Endothelial cell of umbilical vein (primary cell): ENCODE data around the gene VSX1. TPM values are rescaled to one million over a fixed set of nuclear protein-coding genes. Genes with fewer than 3 reads are reported as not detected.

Source experiments
- BruUV-seq: library from RNA; stranded (reverse); fragments of 400-500 nt; replicated peaks from 2 replicates; lab custom pipeline; 2021; lab: Mats Ljungman, UMichigan
- CTCF ChIA-PET: fragments of 300-600, 350-600 bp; sonication (Branson Sonifier 250); formaldehyde crosslinking; loops from one replicate; lab custom pipeline; 2021; ENCODE audit warnings: antibody characterized with exemption, inconsistent platforms; lab: Charles Lee
- POLR2A ChIA-PET: fragments of 300-600, 350-600 bp; sonication (Branson Sonifier 250); formaldehyde crosslinking; loops from one replicate; lab custom pipeline; 2021; ENCODE audit warnings: antibody characterized with exemption, inconsistent platforms; lab: Charles Lee
- DNase-seq: peaks from one replicate; pipeline ENCODE4 v3.0.0-alpha.2; 2011; ENCODE audit warnings: low read depth, low spot score
- FAIRE-seq: peaks from 2 replicates; lab custom pipeline; 2011; peaks lifted over from hg19 to GRCh38; lab: Jason Lieb, UNC
- H2AFZ ChIP-seq: 2 replicates; pipeline ENCODE4 v1.6.0; 2012; ENCODE audit warnings: low read depth, low read length, control low read depth, inconsistent platforms
- H3K27ac ChIP-seq: 2 replicates; pipeline ENCODE4 v1.5.1; 2011; ENCODE audit warnings: low read depth, mild to moderate bottlenecking, control low read depth, low read length, moderate library complexity; ENCODE audit not compliant: insufficient read depth
- H3K27me3 ChIP-seq, 2 experiments: 2 replicates each; pipeline versions ENCODE4 v1.6.0 to v1.6.1; 2011; ENCODE audit warnings: low read length in 2 of 2, mixed read lengths in 1 of 2; ENCODE audit not compliant: control insufficient read depth in 2 of 2, insufficient read depth in 2 of 2
- H3K36me3 ChIP-seq, 2 experiments: 2 replicates in 1 of 2; 3 replicates in 1 of 2; pipeline ENCODE4 v1.5.1; 2011; ENCODE audit warnings: low read length in 2 of 2, mild to moderate bottlenecking in 1 of 2, moderate library complexity in 1 of 2; ENCODE audit not compliant: control insufficient read depth in 2 of 2, insufficient read depth in 2 of 2; ENCODE audit errors: extremely low read depth in 1 of 2
- H3K4me1 ChIP-seq: 3 replicates; pipeline ENCODE4 v1.5.1; 2011; ENCODE audit warnings: mild to moderate bottlenecking, low read length; ENCODE audit not compliant: control insufficient read depth, insufficient read depth; ENCODE audit errors: extremely low read depth
- H3K4me2 ChIP-seq: 2 replicates; pipeline ENCODE4 v1.6.1; 2011; ENCODE audit warnings: low read length, control low read depth, mixed read lengths; ENCODE audit not compliant: insufficient read depth
- H3K4me3 ChIP-seq, 3 experiments: fragments of 200-600 bp in 1 of 3; sonication (generic), shearing (Covaris generic) in 1 of 3; replicated peaks in 1 of 3; 2 replicates each; pipeline ENCODE4 v1.5.1; 2011 to 2016; ENCODE audit warnings: control low read depth in 3 of 3, low read length in 3 of 3, mild to moderate bottlenecking in 2 of 3, inconsistent platforms in 1 of 3, low read depth in 1 of 3, moderate library complexity in 1 of 3; ENCODE audit not compliant: insufficient read depth in 1 of 3
- H3K79me2 ChIP-seq: 2 replicates; pipeline ENCODE4 v1.6.0; 2012; ENCODE audit warnings: low read length, inconsistent platforms; ENCODE audit not compliant: control insufficient read depth, insufficient read depth
- H3K9ac ChIP-seq: replicated peaks from 2 replicates; pipeline ENCODE3; 2011; ENCODE audit warnings: low read length, control low read depth; ENCODE audit not compliant: insufficient read depth; ENCODE audit errors: extremely low read depth
- H3K9me1 ChIP-seq: replicated peaks from 3 replicates; pipeline ENCODE4 v1.6.0; 2011; ENCODE audit warnings: mild to moderate bottlenecking, low read length; ENCODE audit not compliant: control insufficient read depth, insufficient read depth; ENCODE audit errors: extremely low read depth
- H3K9me3 ChIP-seq: replicated peaks from 2 replicates; pipeline ENCODE4 v1.5.1; 2012; ENCODE audit warnings: low read length, inconsistent platforms; ENCODE audit not compliant: control insufficient read depth, insufficient read depth
- H4K20me1 ChIP-seq: replicated peaks from 2 replicates; pipeline ENCODE3; 2011; ENCODE audit warnings: mild to moderate bottlenecking, low read length; ENCODE audit not compliant: control insufficient read depth, insufficient read depth; ENCODE audit errors: extremely low read depth
- CTCF ChIP-seq, 2 donors: IDR thresholded peaks; 1 replicate in 1 of 2; 2 replicates in 1 of 2; pipeline ENCODE4 v1.5.1; 2011; ENCODE audit warnings: low read length in 2 of 2, mild to moderate bottlenecking in 2 of 2, moderate library complexity in 2 of 2, control low read depth in 1 of 2, inconsistent platforms in 1 of 2, low read depth in 1 of 2; ENCODE audit not compliant: insufficient read depth in 1 of 2; ENCODE audit errors: extremely low read depth in 1 of 2
- EZH2 ChIP-seq: IDR thresholded peaks from 2 replicates; pipeline ENCODE4 v1.6.1; 2012; ENCODE audit warnings: borderline replicate concordance, low read depth, mild to moderate bottlenecking, moderate library complexity, low read length, inconsistent platforms; ENCODE audit not compliant: severe bottlenecking
- FOS ChIP-seq: IDR thresholded peaks from 2 replicates; pipeline ENCODE4 v1.6.1; 2011; ENCODE audit warnings: mild to moderate bottlenecking, low read length, moderate library complexity, borderline replicate concordance; ENCODE audit not compliant: insufficient read depth
- GATA2 ChIP-seq: IDR thresholded peaks from 2 replicates; pipeline ENCODE4 v1.7.0; 2011; ENCODE audit warnings: low read depth, mild to moderate bottlenecking, moderate library complexity, mixed read lengths, low read length; ENCODE audit not compliant: insufficient read length, insufficient read depth
- JUN ChIP-seq: IDR thresholded peaks from 2 replicates; pipeline ENCODE4 v1.6.1; 2011; ENCODE audit warnings: borderline replicate concordance, low read depth; ENCODE audit not compliant: insufficient read length, insufficient read depth
- MAX ChIP-seq: IDR thresholded peaks from 2 replicates; pipeline ENCODE4 v1.6.1; 2011; ENCODE audit not compliant: insufficient read depth, insufficient read length
- MYC ChIP-seq: IDR thresholded peaks from one replicate; pipeline ENCODE4 v1.6.1; 2011; ENCODE audit warnings: mild to moderate bottlenecking, low read depth, low read length
- POLR2A ChIP-seq: IDR thresholded peaks from 2 replicates; pipeline ENCODE4 v1.6.1; 2012; ENCODE audit warnings: low read depth, mild to moderate bottlenecking, control low read depth, low read length
- POLR2AphosphoS5 ChIP-seq: IDR thresholded peaks from 2 replicates; pipeline ENCODE4 v1.6.1; 2012; ENCODE audit warnings: low read depth, mild to moderate bottlenecking, control low read depth, low read length, moderate library complexity; ENCODE audit not compliant: insufficient read depth
- dilution Hi-C: fragments of 300-500 bp; cut with MboI; formaldehyde crosslinking; loops from one replicate; pipeline ENCODE4 v1.15.0; 2019; ENCODE audit warnings: low sequenced_read_pairs; ENCODE audit not compliant: extremely low pct_ligation_motif_present
- intact Hi-C: fragments of 100-400 bp; cut with micrococcal nuclease; formaldehyde crosslinking; loops from one replicate; pipeline ENCODE4 v1.10.0; 2022
- polyA plus RNA-seq, 4 experiments: library from polyadenylated mRNA; depleted of rRNA in 3 of 4; stranded (reverse) in 3 of 4; unstranded in 1 of 4; fragments of >200 nt; gene quantifications; 2 replicates each; pipeline versions ENCODE4 v1.2.1 to v1.2.3, GENCODE V29; 2011 to 2012; ENCODE audit warnings: missing spikeins in 1 of 4
- total RNA-seq: library from RNA; stranded (reverse); gene quantifications from 2 replicates; pipeline ENCODE4 v1.2.3, GENCODE V29; 2021

The VSX1 gene
- total and polyA plus RNA-seq, 2 donors (not counting 3 experiments of a cell fraction or from before 2014, with no cell fraction given) = not detected

DNA sequence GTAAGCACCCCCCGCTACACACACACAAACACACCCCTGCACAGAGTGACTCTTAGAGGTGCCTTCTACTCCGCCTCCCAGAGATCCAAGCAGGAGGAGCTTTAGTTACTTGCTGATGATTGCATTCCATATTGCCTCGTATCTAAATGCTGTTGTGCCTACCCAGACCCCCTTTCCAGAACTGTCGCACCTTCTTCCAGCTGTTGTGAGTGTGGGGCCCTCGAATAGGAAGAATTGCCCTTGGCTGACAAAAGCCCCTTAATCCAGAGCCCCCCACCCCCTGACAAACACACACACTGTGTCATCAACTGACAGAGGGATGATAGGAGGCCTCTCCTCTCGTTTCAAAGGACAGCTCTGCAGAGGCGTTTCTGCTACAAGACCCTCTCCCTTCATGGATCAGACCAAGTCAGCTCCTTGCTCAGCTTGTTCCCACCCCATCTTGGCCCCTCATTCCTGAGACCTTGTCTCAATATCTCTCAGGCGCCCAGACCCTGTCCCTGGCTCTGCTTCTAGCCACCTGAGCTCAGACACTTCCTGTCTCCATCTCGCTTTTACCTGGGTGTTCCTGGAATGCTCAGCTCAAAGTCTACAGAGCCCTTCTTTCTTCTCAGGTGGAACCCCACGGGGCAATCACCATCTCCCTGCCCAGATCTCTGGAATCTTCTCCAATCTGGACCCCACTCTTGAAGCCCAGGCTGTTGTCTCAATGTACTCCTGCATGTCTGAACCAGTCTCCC lies 4.0 kb upstream of the VSX1 start:
- Histone ChIP-seq H3K27me3 (peaks cover 44 to 49% of the 10 kb centered on the region in 2 experiments), H3K9ac (no peak overlapping the region), H2AFZ (no peak overlapping the region), H3K4me3 (no peak overlapping the region), H3K9me1 (no peaks in the 10 kb centered on the region), H3K4me2 (no peak overlapping the region), H3K4me1 (no peaks in the 10 kb centered on the region), H3K79me2 (no peaks in the 10 kb centered on the region), H3K36me3 (no peaks in the 10 kb centered on the region), H4K20me1 (no peaks in the 10 kb centered on the region), H3K9me3 (no peaks in the 10 kb centered on the region), H3K27ac (no peak overlapping the region)
- intact Hi-C loops = no loop called here
- BruUV-seq = no TSS peak
- no peak for DNase-seq
- ChIA-PET POLR2A (no interaction called here), CTCF (interaction anchor here (0.8 kb wide), 1 partner anchor 20 kb away, joined by 3 read pairs; no protein-coding TSS in a partner anchor)
- TF ChIP-seq CTCF (IDR thresholded peaks at IDR 0.05; ENCODE audit: extremely low read depth in 1 of 2, insufficient read depth in 1 of 2, low read depth in 1 of 2, low read length in 2 of 2) (no peak), EZH2 (no peak), MYC (no peak), MAX (no peak), FOS (no peak), JUN (no peak), GATA2 (no peak), POLR2A (no peak), POLR2AphosphoS5 (no peak)
- FAIRE-seq = no peak
- dilution Hi-C loops = no loop called here
